LNCaP clone FGC (cell line): Measurements from ENCODE around the gene TP53BP1.

Source experiments
- DNase-seq: peaks from one replicate; pipeline ENCODE4 v3.0.0-alpha.2; 2011; ENCODE audit warnings: low read depth
- H3K4me3 ChIP-seq: 2 replicates; pipeline ENCODE4 v1.5.1; 2011; ENCODE audit warnings: mild to moderate bottlenecking, low read depth, low read length, control low read depth
- CTCF ChIP-seq: IDR thresholded peaks from 2 replicates; pipeline ENCODE4 v1.5.1; 2012; ENCODE audit warnings: mild to moderate bottlenecking; ENCODE audit not compliant: control insufficient read depth, insufficient read depth; ENCODE audit errors: extremely low read depth

The TP53BP1 gene

GRCh38 chr15:43529141-43529540 lies 36.2 kb upstream of the TP53BP1 start:
- H3K4me3 ChIP-seq = no peak overlapping the region
- DNase-seq = no peak
- TF ChIP-seq CTCF = no peak

GRCh38 chr15:43528542-43529007 lies 35.6 kb upstream of the TP53BP1 start:
- no peak overlapping the region for H3K4me3 ChIP-seq
- no peak for DNase-seq
- TF ChIP-seq CTCF = no peak

GRCh38 chr15:43527802-43528541 lies 35.0 kb upstream of the TP53BP1 start:
- no peak overlapping the region for H3K4me3 ChIP-seq
- DNase-seq = no peak
- no peak for TF ChIP-seq CTCF

GRCh38 chr15:43527016-43527801 lies 34.3 kb upstream of the TP53BP1 start:
- no peak overlapping the region for H3K4me3 ChIP-seq
- no peak for DNase-seq
- no peak for TF ChIP-seq CTCF

GRCh38 chr15:43526261-43526930 lies 33.4 kb upstream of the TP53BP1 start:
- DNase-seq = no peak
- no peak overlapping the region for H3K4me3 ChIP-seq
- TF ChIP-seq CTCF = no peak

- H3K4me3 ChIP-seq = no peak overlapping the region
- TF ChIP-seq CTCF = no peak
- DNase-seq = no peak
These were observed 32.2 kb upstream of the TP53BP1 start for GRCh38 chr15:43525131-43525530.
